ENCODE measurements around the gene GCFC2. TPM values are rescaled to one million over a fixed set of nuclear protein-coding genes. Genes with fewer than 3 reads are reported as not detected.

Gene GCFC2
- total and polyA plus RNA-seq, 2 donors from 2014 or later: 26.7 to 27.3 TPM

GRCh38 chr2:75709297-75709696 lies 1.4 kb downstream of the GCFC2 start:
- H3K4me1 ChIP-seq (ENCODE audit: control insufficient read depth in 2 of 3, insufficient read depth in 2 of 3, low read depth in 1 of 3, low read length in 3 of 3): peaks cover 0 to 3% (median 2%) of the 10 kb centered on the region in 3 donors
- no peak for DNase-seq
- H3K27ac ChIP-seq (ENCODE audit: low read depth in 2 of 2, low read length in 2 of 2): no peak overlapping the region
- H3K9me3 ChIP-seq (ENCODE audit: control insufficient read depth in 2 of 3, insufficient read depth in 1 of 3, low read length in 3 of 3): no peaks in the 10 kb centered on the region
- TF ChIP-seq CTCF (IDR thresholded peaks at IDR 0.05; ENCODE audit: borderline replicate concordance, extremely low read depth, insufficient read depth): no peak
- no peaks in the 10 kb centered on the region for H3K27me3 ChIP-seq (ENCODE audit: control insufficient read depth, insufficient read depth, low read length)
- no peaks in the 10 kb centered on the region for H3K36me3 ChIP-seq (ENCODE audit: control insufficient read depth in 2 of 3, insufficient read depth in 3 of 3, low read length in 3 of 3)
- FAIRE-seq: no peak
- intact Hi-C loops (cut with DNase I): no loop called here
- H3K4me3 ChIP-seq (ENCODE audit: low read length in 3 of 3): peak overlapping the region in 2 of 3 donors; percentile 78 to 79
- peak overlapping the region in 1 of 3 donors; percentile 20 for H3K9ac ChIP-seq (ENCODE audit: low read length in 3 of 3)

GRCh38 chr2:75707901-75708300 lies 2.8 kb downstream of the GCFC2 start:
- FAIRE-seq: no peak
- DNase-seq: no peak
- Histone ChIP-seq H3K9ac (ENCODE audit: low read length in 3 of 3) (no peak overlapping the region), H3K27ac (ENCODE audit: low read depth in 2 of 2, low read length in 2 of 2) (no peak overlapping the region), H3K4me3 (ENCODE audit: low read length in 3 of 3) (no peak overlapping the region), H3K36me3 (ENCODE audit: control insufficient read depth in 2 of 3, insufficient read depth in 3 of 3, low read length in 3 of 3) (peaks cover 0 to 3% (median 2%) of the 10 kb centered on the region in 3 donors), H3K27me3 (ENCODE audit: control insufficient read depth, insufficient read depth, low read length) (no peaks in the 10 kb centered on the region), H3K4me1 (ENCODE audit: control insufficient read depth in 2 of 3, insufficient read depth in 2 of 3, low read depth in 1 of 3, low read length in 3 of 3) (peaks cover 0 to 3% (median 2%) of the 10 kb centered on the region in 3 donors), H3K9me3 (ENCODE audit: control insufficient read depth in 2 of 3, insufficient read depth in 1 of 3, low read length in 3 of 3) (no peaks in the 10 kb centered on the region)
- intact Hi-C loops (cut with DNase I): no loop called here
- no peak for TF ChIP-seq CTCF (IDR thresholded peaks at IDR 0.05; ENCODE audit: borderline replicate concordance, extremely low read depth, insufficient read depth)

GRCh38 chr2:75705921-75706320 lies 4.8 kb downstream of the GCFC2 start:
- no peak overlapping the region for H3K4me3 ChIP-seq (ENCODE audit: low read length in 3 of 3)
- intact Hi-C loops (cut with DNase I): no loop called here
- H3K27ac ChIP-seq (ENCODE audit: low read depth in 2 of 2, low read length in 2 of 2): no peak overlapping the region
- peaks cover 0 to 3% (median 2%) of the 10 kb centered on the region in 3 donors for H3K4me1 ChIP-seq (ENCODE audit: control insufficient read depth in 2 of 3, insufficient read depth in 2 of 3, low read depth in 1 of 3, low read length in 3 of 3)
- H3K36me3 ChIP-seq (ENCODE audit: control insufficient read depth in 2 of 3, insufficient read depth in 3 of 3, low read length in 3 of 3): peaks cover 5 to 17% (median 9%) of the 10 kb centered on the region in 3 donors
- H3K27me3 ChIP-seq (ENCODE audit: control insufficient read depth, insufficient read depth, low read length): no peaks in the 10 kb centered on the region
- no peaks in the 10 kb centered on the region for H3K9me3 ChIP-seq (ENCODE audit: control insufficient read depth in 2 of 3, insufficient read depth in 1 of 3, low read length in 3 of 3)
- DNase-seq (peak in 2 of 5 donors; percentile 27 to 43), FAIRE-seq (no peak)
- peak overlapping the region in 1 of 3 donors; percentile 16 for H3K9ac ChIP-seq (ENCODE audit: low read length in 3 of 3)
- no peak for TF ChIP-seq CTCF (IDR thresholded peaks at IDR 0.05; ENCODE audit: borderline replicate concordance, extremely low read depth, insufficient read depth)

All from kidney (tissue), 14 donors.